HCT116 (cell line): Measurements from ENCODE around the gene CALML6. TPM values are rescaled to one million over a fixed set of nuclear protein-coding genes. Genes with fewer than 3 reads are reported as not detected.

Experiments used
- ATAC-seq: fragments of 200-7000 bp; cut with Tn5 transposase; 2 replicates; pipeline ENCODE4 v1.9.1; 2020; ENCODE audit warnings: mild to moderate bottlenecking, moderate library complexity
- BruUV-seq: library from RNA; stranded (reverse); fragments of 400-500 nt; replicated peaks from 2 replicates; lab custom pipeline; 2021; lab: Mats Ljungman, UMichigan
- CTCF ChIA-PET: fragments of 300-600 bp; sonication (Branson Sonifier 250); formaldehyde crosslinking; loops from one replicate; lab custom pipeline; 2021; ENCODE audit warnings: antibody characterized with exemption; lab: Charles Lee
- POLR2A ChIA-PET: fragments of 300-600, 350-600 bp; sonication (Branson Sonifier 250); formaldehyde crosslinking; loops from one replicate; lab custom pipeline; 2021; ENCODE audit warnings: antibody characterized with exemption; lab: Charles Lee
- RAD21 ChIA-PET, 2 experiments: fragments of 300-600 bp; sonication (Branson Sonifier 250); formaldehyde crosslinking; loops; one replicate each; lab custom pipeline; 2023; ENCODE audit warnings: low total read pairs in 2 of 2; ENCODE audit not compliant: uncharacterized antibody in 2 of 2, unreplicated experiment in 2 of 2, low non-redundant PET in 1 of 2; lab: Charles Lee
- DNase-seq: peaks from one replicate; pipeline ENCODE4 v3.0.0-alpha.2; 2010; ENCODE audit warnings: low read depth, low spot score
- H2AFZ ChIP-seq: fragments of 200-600 bp; shearing (Covaris generic), sonication (generic); 2 replicates; pipeline ENCODE4 v1.6.1; 2017; ENCODE audit warnings: low read depth, mixed run types, mixed read lengths, antibody characterized with exemption, low read length; ENCODE audit not compliant: poor library complexity, severe bottlenecking
- H3K27ac ChIP-seq: 2 replicates; pipeline ENCODE4 v1.5.1; 2012; ENCODE audit warnings: low read depth, low read length
- H3K27me3 ChIP-seq: fragments of 200-600 bp; sonication (generic); 2 replicates; pipeline ENCODE4 v1.6.1; 2016; ENCODE audit warnings: mixed run types, low read length, mixed read lengths; ENCODE audit not compliant: insufficient read depth
- H3K36me3 ChIP-seq, 2 experiments: fragments of 200-500 bp in 1 of 2; fragments of 200-600 bp in 1 of 2; sonication (Bioruptor generic) in 1 of 2; sonication (generic) in 1 of 2; 2 replicates each; pipeline versions ENCODE4 v1.5.1 to v1.6.1; 2014 to 2016; ENCODE audit warnings: low read length in 2 of 2, inconsistent platforms in 1 of 2, mixed read lengths in 1 of 2, mixed run types in 1 of 2; ENCODE audit not compliant: insufficient read depth in 2 of 2, control insufficient read depth in 1 of 2
- H3K4me1 ChIP-seq, 2 experiments: fragments of 200-600 bp in 1 of 2; sonication (generic) in 1 of 2; 2 replicates each; pipeline versions ENCODE4 v1.5.1 to v1.6.1; 2012 to 2017; ENCODE audit warnings: low read length in 2 of 2, inconsistent platforms in 1 of 2, mild to moderate bottlenecking in 1 of 2, mixed read lengths in 1 of 2, mixed run types in 1 of 2, moderate library complexity in 1 of 2; ENCODE audit not compliant: insufficient read depth in 2 of 2, control insufficient read depth in 1 of 2
- H3K4me2 ChIP-seq: fragments of 200-600 bp; sonication (generic); 2 replicates; pipeline ENCODE4 v1.6.1; 2017; ENCODE audit warnings: mixed run types, low read length, mixed read lengths
- H3K4me3 ChIP-seq, 2 experiments: fragments of 200-600 bp in 1 of 2; sonication (generic) in 1 of 2; replicated peaks in 1 of 2; 2 replicates each; pipeline ENCODE4 v1.5.1; 2011 to 2016; ENCODE audit warnings: low read length in 2 of 2, control low read depth in 1 of 2, low read depth in 1 of 2, mild to moderate bottlenecking in 1 of 2, mixed read lengths in 1 of 2, mixed run types in 1 of 2
- H3K79me2 ChIP-seq: fragments of 200-600 bp; sonication (generic); 2 replicates; pipeline ENCODE4 v1.6.1; 2017; ENCODE audit warnings: mild to moderate bottlenecking, mixed run types, low read length, moderate library complexity, mixed read lengths; ENCODE audit not compliant: insufficient read depth
- H3K9ac ChIP-seq: fragments of 200-600 bp; sonication (generic); 2 replicates; pipeline ENCODE4 v1.6.1; 2016; ENCODE audit warnings: low read length, mixed read lengths
- H3K9me2 ChIP-seq: fragments of 200-600 bp; sonication (generic), shearing (Covaris generic); 2 replicates; pipeline ENCODE4 v1.6.1; 2017; ENCODE audit warnings: mixed run types, mild to moderate bottlenecking, moderate library complexity; ENCODE audit not compliant: insufficient read depth
- H3K9me3 ChIP-seq, 2 experiments: fragments of 200-500 bp in 1 of 2; fragments of 200-600 bp in 1 of 2; sonication (Bioruptor generic) in 1 of 2; sonication (generic) in 1 of 2; 2 replicates each; pipeline ENCODE4 v1.6.1; 2014 to 2017; ENCODE audit warnings: low read length in 2 of 2, mixed read lengths in 2 of 2, inconsistent platforms in 1 of 2, low read depth in 1 of 2, mild to moderate bottlenecking in 1 of 2, mixed run types in 1 of 2, moderate library complexity in 1 of 2; ENCODE audit not compliant: control insufficient read depth in 1 of 2, insufficient read depth in 1 of 2
- H4K20me1 ChIP-seq: fragments of 200-600 bp; sonication (generic), shearing (Covaris generic); 2 replicates; pipeline ENCODE4 v1.6.1; 2017; ENCODE audit warnings: mixed run types, mild to moderate bottlenecking, moderate library complexity; ENCODE audit not compliant: insufficient read depth
- ATF3 ChIP-seq: IDR thresholded peaks from 2 replicates; pipeline ENCODE4 v1.6.1; 2012
- CEBPB ChIP-seq: IDR thresholded peaks from 2 replicates; pipeline ENCODE4 v1.6.1; 2012; ENCODE audit warnings: low read depth
- intact Hi-C: fragments of 100-400 bp; cut with micrococcal nuclease; formaldehyde crosslinking; loops from 2 replicates; pipeline ENCODE4 v1.10.0; 2022
- total RNA-seq: library from RNA; stranded (reverse); gene quantifications from one replicate; pipeline ENCODE4 v1.2.1, GENCODE V29; 2021; ENCODE audit not compliant: unreplicated experiment

CALML6 gene
- total RNA-seq, 1 experiment from 2014 or later, result 2.3 TPM

- H3K4me2 ChIP-seq, result no peak overlapping the region
- no peaks in the 10 kb centered on the region; a peak in 1 of 4 replicates for H3K9me3 ChIP-seq
- intact Hi-C loops, result no loop called here
- ATAC-seq, result no peak
- H4K20me1 ChIP-seq, result no peaks in the 10 kb centered on the region
- no peaks in the 10 kb centered on the region for H3K36me3 ChIP-seq
- H3K27ac ChIP-seq, result no peak overlapping the region
- TF ChIP-seq ATF3 (no peak), CEBPB (no peak)
- TF ChIP-seq, all 23 proteins: peak for 0
- RAD21 ChIA-PET, result no interaction called here
- Histone ChIP-seq H3K27me3 (no peaks in the 10 kb centered on the region), H3K9ac (no peak overlapping the region), H3K4me3 (no peak overlapping the region), H3K4me1 (peaks cover 12 to 25% of the 10 kb centered on the region in 2 experiments), H2AFZ (no peak overlapping the region), H3K79me2 (no peaks in the 10 kb centered on the region), H3K9me2 (no peaks in the 10 kb centered on the region)
- CTCF ChIA-PET, result interaction anchor here (1.6 kb wide), 1 partner anchor 78 kb away, joined by 3 read pairs; no protein-coding TSS in a partner anchor
- no peak for DNase-seq
- no TSS peak for BruUV-seq
- POLR2A ChIA-PET, result no interaction called here
Observed at GRCh38 chr1:1966071-1966740, 51.1 kb downstream of the CALML6 start.

Other genes with a start within 250 kb of the CALML6 start
- 30.3 TPM for gene SLC35E2B, start 222.5 kb upstream of the CALML6 start, total RNA-seq
- gene CDK11A, start 190.9 kb upstream of the CALML6 start, total RNA-seq, result 61.0 TPM
- gene NADK, start 136.8 kb upstream of the CALML6 start, total RNA-seq, result 93.4 TPM
- gene GNB1, start 24.2 kb upstream of the CALML6 start, total RNA-seq, result 371 TPM
- 27.5 TPM for gene TMEM52, start 4.0 kb downstream of the CALML6 start, total RNA-seq
- gene CFAP74, start 88.5 kb downstream of the CALML6 start, total RNA-seq, result 4.9 TPM
- 15.6 TPM for gene GABRD, start 104.1 kb downstream of the CALML6 start, total RNA-seq
- gene PRKCZ, start 135.2 kb downstream of the CALML6 start, total RNA-seq, result 46.8 TPM